ENCODE data around the gene CWC27.
A peak's percentile ranks its signal among the peaks of the same experiment; 100 is the strongest.
"Not testable (repeated sequence)": the region's sequence is repeated elsewhere in the genome, so short reads cannot be mapped to it uniquely, and the experiment has no call there.

The CWC27 gene

GRCh38 chr5:64930672-64931318 is 162.1 kb downstream of the CWC27 start:
- DNase-seq: no peak

DNA sequence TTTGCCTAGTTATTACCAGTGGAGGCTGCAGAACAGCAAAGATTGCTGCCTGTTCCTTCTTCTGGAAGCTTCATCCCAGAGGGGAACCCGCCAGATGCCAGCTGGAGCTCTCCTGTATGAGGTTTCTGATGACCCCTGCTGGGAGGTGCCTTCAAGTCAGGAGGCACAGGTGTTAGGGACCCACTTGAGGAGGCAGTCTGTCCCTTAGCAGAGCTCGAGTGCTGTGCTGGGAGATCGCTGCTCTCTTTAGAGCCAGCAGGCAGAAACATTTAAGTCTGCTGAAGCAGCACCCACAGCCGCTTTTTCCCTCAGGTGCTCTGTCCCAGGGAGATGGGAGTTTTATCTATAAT is 170.7 kb downstream of the CWC27 start:
- DNase-seq: not testable (repeated sequence)

GRCh38 chr5:64939772-64940510 is 171.2 kb downstream of the CWC27 start:
- DNase-seq: no peak

GRCh38 chr5:64942460-64942859 is 173.7 kb downstream of the CWC27 start:
- DNase-seq: no peak

GRCh38 chr5:64944868-64945267 is 176.1 kb downstream of the CWC27 start:
- DNase-seq: no peak

- DNase-seq: peak; percentile 81
Measured at GRCh38 chr5:64947031-64947430, 178.3 kb downstream of the CWC27 start.

DNA sequence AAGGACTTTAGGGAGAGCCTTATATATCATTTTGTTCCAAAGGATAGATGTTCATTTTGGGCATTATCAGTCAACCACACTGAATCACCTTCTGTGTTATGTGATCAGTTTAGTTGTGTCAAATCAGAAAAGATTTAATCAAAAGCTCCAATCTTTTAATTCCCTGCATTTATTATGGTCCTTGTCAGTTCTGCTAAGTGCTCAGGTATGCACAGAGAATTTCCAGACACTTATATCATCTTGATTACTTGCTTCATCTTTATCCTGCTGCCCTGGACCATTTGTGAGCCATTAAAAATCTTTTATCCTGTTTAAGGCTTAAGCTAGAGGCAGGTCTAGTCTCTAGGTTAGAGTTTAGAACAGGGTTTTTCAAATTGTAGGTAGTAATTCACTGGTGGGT is 179.1 kb downstream of the CWC27 start:
- no peak for DNase-seq

DNA sequence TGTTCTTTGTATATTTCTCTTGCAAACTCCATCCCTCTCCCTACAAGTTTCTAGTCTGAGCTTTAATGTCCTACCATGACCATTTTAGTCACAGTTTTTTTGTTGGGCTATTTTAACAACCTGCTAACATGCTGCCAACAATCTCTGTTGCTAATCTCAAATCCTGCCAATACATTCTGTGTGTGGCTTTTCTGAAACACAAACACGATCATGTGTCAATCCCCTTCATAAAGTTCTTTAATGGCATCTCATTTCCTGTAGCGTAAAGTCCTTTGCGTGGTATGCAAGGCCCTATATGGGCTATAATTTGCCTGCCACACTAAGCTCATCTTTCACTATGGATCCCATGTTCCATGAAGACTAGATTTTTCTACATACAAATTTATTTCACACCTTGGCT is 180.6 kb downstream of the CWC27 start:
- no peak for DNase-seq

DNA sequence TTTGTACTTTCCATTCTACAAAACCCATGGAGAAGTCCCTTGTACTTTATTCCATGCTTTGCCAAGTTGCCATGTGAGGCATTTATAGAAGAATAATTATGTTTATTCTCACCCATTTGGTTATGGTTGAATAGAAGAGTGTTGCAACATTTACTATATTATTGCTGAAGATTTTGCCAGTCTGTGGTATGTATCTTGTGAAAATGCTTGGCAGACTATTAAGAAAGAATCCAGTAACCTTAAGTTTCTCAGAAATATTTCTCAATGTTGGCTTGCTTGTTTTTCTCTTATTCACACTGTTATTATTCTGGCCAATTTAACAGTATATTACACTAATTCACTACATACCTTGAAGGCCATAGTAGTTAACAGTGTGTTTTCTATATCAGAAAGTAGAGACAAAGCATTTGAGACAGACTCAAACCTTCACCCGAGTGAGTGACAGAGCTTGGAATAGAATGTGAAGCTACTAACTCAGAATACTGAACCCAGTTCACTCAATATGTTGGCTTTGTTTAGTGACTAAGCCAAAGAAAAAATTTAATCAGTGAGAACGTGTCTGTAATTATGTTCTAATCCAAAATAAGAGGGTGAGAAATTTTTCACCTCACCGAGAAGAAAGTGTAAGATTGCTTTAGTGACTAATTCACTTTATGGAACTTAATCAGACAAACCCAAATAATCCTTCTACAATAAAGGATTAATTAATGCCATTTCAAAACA is 184.4 kb downstream of the CWC27 start:
- no peak for DNase-seq

DNA sequence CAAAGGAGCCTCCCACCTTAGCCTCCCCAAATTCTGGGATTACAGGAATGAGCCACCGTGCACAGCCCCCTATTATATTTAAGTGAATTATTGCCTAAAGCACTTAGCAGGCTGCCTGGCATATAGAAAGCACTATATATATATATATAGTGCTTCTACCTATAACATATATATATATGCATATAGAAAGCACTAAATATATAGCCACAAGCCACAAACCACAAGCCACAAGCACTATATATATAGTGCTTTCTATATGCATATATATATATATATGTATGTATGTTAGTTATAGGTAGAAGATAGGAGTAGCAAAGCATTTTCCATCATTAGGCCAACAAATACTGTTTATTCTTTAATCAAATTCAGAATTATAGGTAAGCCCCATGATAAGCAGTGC is 185.8 kb downstream of the CWC27 start:
- no peak for DNase-seq

DNA sequence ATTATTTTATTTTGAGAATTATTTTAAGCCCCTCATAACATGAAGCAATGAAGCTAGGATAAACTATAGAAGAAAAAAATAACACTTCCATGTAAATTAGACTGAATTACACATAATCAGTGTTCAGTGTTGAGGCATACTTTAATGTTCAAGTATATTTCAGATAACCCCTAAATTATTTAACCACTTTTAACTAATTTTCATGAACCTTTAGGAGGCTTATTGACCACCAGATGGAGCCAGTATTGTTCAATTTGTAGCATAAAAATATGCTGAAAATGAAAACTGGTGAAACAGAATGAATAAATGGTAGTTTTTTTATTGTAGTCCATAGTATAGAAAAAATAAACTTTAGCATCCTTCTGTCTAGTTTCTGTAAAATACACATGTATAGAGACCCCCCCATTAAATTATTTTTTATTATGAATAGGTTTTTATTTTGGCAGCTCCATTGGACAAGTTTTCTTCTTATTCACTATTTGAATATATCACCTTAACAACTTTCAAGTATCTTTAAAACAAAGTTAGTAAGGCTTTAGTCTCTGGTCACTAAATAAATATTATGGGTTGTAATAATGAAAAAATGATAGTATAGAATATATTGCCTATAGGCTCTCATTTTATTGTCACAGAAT is 190.1 kb downstream of the CWC27 start:
- peak; percentile 8 for DNase-seq

DNA sequence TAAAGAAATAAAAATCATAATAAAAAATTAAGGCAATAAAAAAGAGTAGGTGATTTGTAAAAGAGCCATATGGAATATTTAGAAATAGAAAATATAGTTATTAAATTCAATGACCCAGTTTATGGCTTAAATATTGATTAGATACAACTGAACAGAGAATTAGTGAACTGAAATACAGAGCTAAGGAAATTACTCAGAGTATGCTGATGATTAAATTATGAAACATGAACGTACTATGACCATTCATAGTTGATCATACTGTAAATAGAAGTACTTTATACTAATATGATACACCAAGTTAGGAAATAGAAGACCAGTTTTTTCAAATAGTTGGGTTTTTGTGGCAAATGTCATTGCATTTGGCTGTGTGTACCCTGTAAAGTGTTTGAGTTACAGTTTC is 194.5 kb downstream of the CWC27 start:
- no peak for DNase-seq

DNA sequence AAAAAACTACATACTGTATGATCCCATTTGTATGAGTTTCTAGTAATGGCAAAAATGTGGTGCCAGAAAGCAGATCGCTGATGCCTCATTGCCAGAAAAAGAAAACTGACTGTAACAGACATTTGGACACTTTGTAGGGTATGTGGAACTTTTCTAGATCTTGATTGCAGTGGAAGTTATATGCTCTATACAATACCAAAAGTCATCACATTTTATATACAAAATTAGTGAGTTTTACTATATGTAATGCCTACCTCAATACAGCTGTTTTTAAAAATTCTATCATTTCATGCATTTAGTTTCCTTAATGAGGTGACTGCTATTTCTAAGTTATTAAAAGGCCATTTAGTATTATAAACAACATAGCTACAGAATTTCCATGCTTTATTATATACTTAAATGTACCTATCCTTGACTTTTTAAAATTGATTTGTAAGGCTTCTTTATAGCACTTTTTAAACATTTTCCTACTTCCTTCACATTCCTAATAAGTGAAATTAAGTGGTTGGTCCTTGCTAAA is 199.9 kb downstream of the CWC27 start:
- no peak for DNase-seq

GRCh38 chr5:64969578-64969977 is 200.8 kb downstream of the CWC27 start:
- no peak for DNase-seq

DNA sequence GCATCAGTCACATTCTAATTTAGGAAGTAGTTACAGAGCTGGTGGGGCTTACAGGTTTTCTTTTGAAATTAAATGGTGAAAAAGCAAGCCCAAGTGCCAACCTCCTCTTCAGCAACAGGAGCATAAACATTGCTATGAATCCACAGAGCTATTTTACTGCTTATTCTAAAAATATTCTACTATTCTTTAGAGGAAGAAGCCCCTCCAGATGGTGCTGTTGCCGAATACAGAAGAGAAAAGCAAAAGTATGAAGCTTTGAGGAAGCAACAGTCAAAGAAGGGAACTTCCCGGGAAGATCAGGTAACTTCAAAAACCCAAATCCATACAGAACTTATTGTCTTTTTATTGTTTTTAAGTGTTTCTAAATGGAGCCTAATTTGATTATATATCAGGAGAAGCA is 202.8 kb downstream of the CWC27 start:
- no peak for DNase-seq

DNA sequence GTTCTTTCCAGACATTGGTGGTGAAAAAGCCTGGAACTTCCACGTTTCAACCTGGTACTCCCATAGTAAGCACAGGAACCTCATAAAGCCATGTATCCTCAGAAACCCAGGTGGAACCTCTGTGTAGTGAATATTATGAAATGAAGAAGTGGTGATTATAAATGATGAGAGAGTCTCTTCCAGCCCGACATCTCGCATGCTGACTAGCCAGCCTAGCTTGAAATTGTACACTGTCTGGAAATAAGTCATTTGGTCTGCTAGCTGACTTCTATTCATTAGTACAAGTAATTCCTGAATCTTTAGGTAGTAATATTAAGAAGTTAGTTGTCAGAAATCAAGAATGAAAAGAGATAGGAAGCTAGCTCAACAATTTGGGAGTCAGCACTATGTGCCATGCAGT is 203.3 kb downstream of the CWC27 start:
- no peak for DNase-seq

GRCh38 chr5:64972591-64972990 is 203.9 kb downstream of the CWC27 start:
- no peak for DNase-seq

GRCh38 chr5:64973215-64973614 is 204.5 kb downstream of the CWC27 start:
- DNase-seq: no peak

DNA sequence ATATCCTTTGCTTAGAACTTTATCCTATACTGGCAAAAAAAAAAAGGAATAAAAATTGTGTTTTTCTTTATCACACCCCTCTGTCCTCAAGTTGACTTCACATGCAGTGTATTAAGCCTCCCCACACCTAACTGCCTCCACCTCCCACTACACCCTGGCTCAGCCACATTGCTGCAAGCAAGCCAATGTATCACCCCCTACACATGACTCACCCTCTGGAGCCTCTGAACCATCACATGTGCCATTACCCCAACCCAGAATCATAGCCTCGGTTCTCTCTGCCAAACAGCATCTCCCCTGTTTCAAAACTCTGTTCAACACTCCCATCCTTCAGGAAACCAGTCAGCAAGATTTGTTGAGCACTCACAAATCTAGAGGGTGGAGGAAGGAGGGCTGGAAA is 209.0 kb downstream of the CWC27 start:
- no peak for DNase-seq

DNA sequence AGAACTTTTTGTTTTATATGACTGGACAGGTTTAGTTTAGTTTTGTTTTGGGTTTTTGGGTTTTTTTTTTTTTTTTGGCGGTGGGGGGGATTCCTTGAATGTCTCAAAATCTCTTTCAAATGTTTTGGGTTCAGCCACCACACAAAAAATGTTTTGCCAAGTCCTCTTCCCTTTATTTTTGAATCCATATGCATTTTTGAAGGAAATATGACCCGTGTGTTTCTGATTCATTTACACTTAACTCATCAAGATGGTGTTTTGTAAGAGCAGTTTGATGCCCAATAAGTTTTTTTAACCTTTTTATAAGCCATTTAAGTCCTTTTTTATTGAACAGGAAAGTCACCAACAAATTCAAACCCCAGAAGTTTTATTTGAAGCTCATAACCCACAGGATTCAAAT is 209.8 kb downstream of the CWC27 start:
- no peak for DNase-seq

DNA sequence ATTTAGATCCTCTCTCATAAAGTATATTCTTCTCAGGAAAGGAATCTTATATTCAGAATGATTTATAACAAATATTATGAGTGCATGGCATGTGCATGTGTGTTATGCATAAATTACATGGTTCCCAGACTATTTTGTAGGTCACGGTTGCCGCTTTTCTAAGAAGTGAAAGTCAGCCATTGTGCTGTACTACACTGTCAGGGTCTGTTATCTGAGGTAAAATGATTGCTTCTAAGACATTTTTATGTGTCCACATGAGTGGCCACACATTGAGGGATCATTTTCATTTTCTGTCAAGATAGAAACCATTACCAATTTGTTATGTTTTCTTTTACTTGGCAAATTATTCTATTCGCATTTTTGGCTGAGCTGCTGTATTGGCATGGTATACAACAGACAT is 210.8 kb downstream of the CWC27 start:
- no peak for DNase-seq

DNA sequence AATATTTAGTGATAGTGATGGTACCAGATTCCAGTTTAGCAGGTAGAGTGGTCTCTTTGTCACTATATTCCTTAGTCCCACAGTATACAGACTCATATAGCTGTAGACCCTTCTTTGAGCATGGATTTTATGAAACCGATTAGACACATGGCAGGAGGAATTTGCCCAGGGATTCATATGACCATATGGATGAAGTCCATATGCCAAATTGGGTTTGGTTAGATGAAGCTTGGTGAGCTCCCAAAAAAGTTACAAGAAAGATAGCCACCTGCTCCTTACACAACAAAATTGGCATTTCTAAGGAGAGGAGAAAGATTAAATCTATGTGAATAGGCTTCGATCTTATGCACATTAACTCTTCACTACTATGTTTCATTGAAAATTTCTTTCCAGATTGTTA is 211.4 kb downstream of the CWC27 start:
- no peak for DNase-seq

DNA sequence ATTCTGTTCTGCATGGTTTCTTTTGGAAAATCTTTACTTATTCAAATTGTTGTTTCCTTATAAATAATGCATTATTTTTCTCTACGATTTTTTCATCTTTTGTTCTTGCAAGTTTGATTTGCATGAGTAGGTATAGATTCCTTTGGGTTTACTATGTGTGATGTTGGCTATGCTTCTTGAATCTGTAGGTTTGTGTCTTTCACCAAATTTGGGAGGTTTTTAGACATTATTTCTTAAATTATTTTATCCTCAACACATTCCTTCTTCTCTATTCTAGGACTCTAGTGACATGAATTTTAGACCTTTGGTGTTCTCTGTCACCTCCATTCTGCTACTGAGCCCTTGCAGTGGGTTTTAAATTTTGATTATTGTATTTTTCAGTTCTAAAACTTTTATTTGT is 219.0 kb downstream of the CWC27 start:
- DNase-seq: no peak

GRCh38 chr5:65009207-65009606 is 240.5 kb downstream of the CWC27 start:
- DNase-seq: no peak

Data from NCI-H1694 (cell line).